ENCODE data around the gene FBXW11. TPM values are rescaled to one million over a fixed set of nuclear protein-coding genes. Genes with fewer than 3 reads are reported as not detected.
"Not testable (repeated sequence)": the region's sequence is repeated elsewhere in the genome, so short reads cannot be mapped to it uniquely, and the experiment has no call there.

The FBXW11 gene
- total RNA-seq, 4 donors from 2014 or later, result 40.7 to 76.7 (median 49.1) TPM

DNA sequence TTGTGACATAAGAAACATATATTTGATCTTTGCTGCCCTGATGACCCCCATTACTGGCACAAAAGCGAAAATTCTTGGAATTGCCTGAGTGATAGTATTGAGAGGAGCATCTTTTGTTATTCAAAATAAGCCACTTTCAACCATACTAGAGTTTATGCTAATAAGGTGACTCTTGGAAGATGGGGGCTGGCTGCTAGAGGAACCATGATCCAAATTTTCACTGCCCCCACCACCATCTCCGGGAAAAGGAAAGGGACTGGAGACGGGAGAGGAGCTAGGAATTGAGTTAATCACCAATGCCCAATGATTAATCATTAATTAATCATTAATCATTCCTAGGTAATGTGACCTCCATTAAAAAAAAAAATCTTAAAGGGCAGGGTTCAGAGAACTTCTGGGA, 25.6 kb downstream of the FBXW11 start:
- TF ChIP-seq, protein P1, sequence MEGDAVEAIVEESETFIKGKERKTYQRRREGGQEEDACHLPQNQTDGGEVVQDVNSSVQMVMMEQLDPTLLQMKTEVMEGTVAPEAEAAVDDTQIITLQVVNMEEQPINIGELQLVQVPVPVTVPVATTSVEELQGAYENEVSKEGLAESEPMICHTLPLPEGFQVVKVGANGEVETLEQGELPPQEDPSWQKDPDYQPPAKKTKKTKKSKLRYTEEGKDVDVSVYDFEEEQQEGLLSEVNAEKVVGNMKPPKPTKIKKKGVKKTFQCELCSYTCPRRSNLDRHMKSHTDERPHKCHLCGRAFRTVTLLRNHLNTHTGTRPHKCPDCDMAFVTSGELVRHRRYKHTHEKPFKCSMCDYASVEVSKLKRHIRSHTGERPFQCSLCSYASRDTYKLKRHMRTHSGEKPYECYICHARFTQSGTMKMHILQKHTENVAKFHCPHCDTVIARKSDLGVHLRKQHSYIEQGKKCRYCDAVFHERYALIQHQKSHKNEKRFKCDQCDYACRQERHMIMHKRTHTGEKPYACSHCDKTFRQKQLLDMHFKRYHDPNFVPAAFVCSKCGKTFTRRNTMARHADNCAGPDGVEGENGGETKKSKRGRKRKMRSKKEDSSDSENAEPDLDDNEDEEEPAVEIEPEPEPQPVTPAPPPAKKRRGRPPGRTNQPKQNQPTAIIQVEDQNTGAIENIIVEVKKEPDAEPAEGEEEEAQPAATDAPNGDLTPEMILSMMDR (IDR thresholded peaks at IDR 0.05), result no peak
- TF ChIP-seq POLR2A (IDR thresholded peaks at IDR 0.05), result no peak
- Histone ChIP-seq H3K27me3 (no peaks in the 10 kb centered on the region), H3K9me3 (peaks cover 0 to 13% (median 2%) of the 10 kb centered on the region in 4 donors), H3K36me3 (no peaks in the 10 kb centered on the region), H3K4me3 (no peak overlapping the region), H3K27ac (no peak overlapping the region), H3K4me1 (no peaks in the 10 kb centered on the region)
- no peak for DNase-seq

DNA sequence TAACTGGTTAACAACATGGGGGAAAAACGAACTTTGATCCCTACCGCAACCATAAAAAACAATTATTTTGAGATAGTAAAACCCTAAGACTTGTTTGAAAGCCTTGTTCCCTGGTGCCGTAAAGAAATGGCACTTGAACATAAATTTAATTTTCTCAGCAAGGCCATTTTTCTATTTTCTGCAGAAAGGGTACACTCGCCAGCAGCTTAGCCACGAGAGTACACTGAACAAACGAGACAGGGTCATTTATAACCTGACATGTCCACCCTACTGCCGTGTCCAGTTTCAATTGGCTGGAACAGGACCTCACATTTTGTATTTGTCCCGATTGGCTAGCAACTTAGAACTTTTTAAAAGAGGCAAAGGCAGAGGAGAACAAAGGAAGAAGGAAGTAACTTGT, 26.8 kb downstream of the FBXW11 start:
- Histone ChIP-seq H3K27me3 (no peaks in the 10 kb centered on the region), H3K9me3 (peaks cover 0 to 13% (median 2%) of the 10 kb centered on the region in 4 donors), H3K36me3 (no peaks in the 10 kb centered on the region), H3K4me3 (no peak overlapping the region), H3K4me1 (no peaks in the 10 kb centered on the region), H3K27ac (no peak overlapping the region)
- TF ChIP-seq, protein P1 (IDR thresholded peaks at IDR 0.05), result no peak
- TF ChIP-seq POLR2A (IDR thresholded peaks at IDR 0.05), result no peak
- no peak for DNase-seq

- Histone ChIP-seq H3K4me1 (no peaks in the 10 kb centered on the region), H3K27ac (peak overlapping the region in 1 of 4 donors; percentile 47), H3K9me3 (peaks cover 0 to 13% (median 2%) of the 10 kb centered on the region in 4 donors), H3K4me3 (no peak overlapping the region), H3K27me3 (no peaks in the 10 kb centered on the region), H3K36me3 (no peaks in the 10 kb centered on the region)
- TF ChIP-seq, protein P1 (IDR thresholded peaks at IDR 0.05), result no peak
- no peak for TF ChIP-seq POLR2A (IDR thresholded peaks at IDR 0.05)
- DNase-seq, result peak in 1 of 3 donors; percentile 31
These were observed 27.9 kb downstream of the FBXW11 start for GRCh38 chr5:171978519-171978918.

GRCh38 chr5:171978016-171978415, 28.4 kb downstream of the FBXW11 start:
- no peak overlapping the region for H3K4me3 ChIP-seq
- H3K4me1 ChIP-seq, result no peaks in the 10 kb centered on the region
- H3K9me3 ChIP-seq, result peaks cover 0 to 13% (median 2%) of the 10 kb centered on the region in 4 donors
- no peaks in the 10 kb centered on the region for H3K36me3 ChIP-seq
- DNase-seq, result no peak
- H3K27ac ChIP-seq, result peak overlapping the region in 1 of 4 donors; percentile 47
- TF ChIP-seq, protein P1 (IDR thresholded peaks at IDR 0.05), result no peak
- TF ChIP-seq POLR2A (IDR thresholded peaks at IDR 0.05), result no peak
- H3K27me3 ChIP-seq, result no peaks in the 10 kb centered on the region

GRCh38 chr5:171977244-171977950, 29.0 kb downstream of the FBXW11 start:
- not testable (repeated sequence) for H3K27me3 ChIP-seq, H3K4me1 ChIP-seq

DNA sequence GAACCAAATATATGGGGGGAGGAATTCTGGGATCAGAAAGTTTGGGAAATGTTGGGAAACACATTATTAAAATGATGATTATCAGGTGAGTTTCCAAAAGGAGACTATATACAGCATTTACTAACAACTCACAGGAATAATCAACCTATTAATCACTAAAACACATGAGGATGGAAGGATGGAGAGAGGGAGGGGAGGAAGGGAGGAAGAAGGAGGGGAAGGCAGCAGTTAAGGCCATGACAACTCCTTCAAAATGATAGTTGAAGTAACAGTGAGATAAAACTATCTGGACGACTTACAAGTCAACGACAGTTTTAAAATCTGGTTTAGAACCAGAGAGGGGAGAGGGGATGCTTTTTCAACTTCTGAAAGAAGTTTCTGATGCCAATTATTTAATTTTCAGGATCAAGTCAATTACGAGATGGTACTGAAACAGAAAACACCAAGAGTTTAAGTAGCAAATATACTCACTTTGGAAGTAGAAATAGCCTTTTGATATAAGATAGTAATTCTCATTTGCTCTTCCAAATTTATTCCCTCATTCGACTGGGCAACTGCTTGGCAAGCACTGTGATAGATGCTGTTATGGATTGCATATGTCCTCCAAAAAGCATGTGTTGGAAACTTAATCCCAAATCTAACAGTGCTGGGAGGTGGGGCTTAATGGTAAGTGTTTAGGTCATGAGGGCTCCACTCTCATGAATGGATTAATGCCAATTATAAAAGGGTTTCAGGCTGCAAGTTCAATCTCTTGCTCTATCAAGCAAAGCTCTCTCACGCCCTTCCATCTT, 30.4 kb downstream of the FBXW11 start:
- Histone ChIP-seq H3K4me3 (no peak overlapping the region), H3K4me1 (peaks cover 0 to under 1% (median 0%) of the 10 kb centered on the region in 4 donors), H3K9me3 (peaks cover 0 to 13% (median 2%) of the 10 kb centered on the region in 4 donors), H3K36me3 (no peaks in the 10 kb centered on the region), H3K27ac (no peak overlapping the region), H3K27me3 (no peaks in the 10 kb centered on the region)
- no peak for TF ChIP-seq POLR2A (IDR thresholded peaks at IDR 0.05)
- TF ChIP-seq, protein P1 (IDR thresholded peaks at IDR 0.05), result no peak
- no peak for DNase-seq

More at GRCh38 chr5:171977244-171977950, 29.0 kb downstream of the FBXW11 start:
- Histone ChIP-seq H3K9me3 (peaks cover 0 to 13% (median 2%) of the 10 kb centered on the region in 4 donors), H3K27ac (peak overlapping the region in 1 of 4 donors; percentile 47)
- not testable (repeated sequence) for DNase-seq, H3K36me3 ChIP-seq, H3K4me3 ChIP-seq
